Ovary (tissue), 9 donors: Measurements from ENCODE around the gene TTC33. TPM values are rescaled to one million over a fixed set of nuclear protein-coding genes. Genes with fewer than 3 reads are reported as not detected.

ENCODE experiments used
- DNase-seq, 5 donors: peaks; one replicate each; pipeline ENCODE4 v3.0.0-alpha.2; 2019 to 2020
- H3K27ac ChIP-seq, 2 donors: fragments of 200-600 bp; one replicate each; pipeline versions ENCODE4 v1.5.1 to v1.8.0; 2019 to 2022
- H3K27me3 ChIP-seq: fragments of 200-600 bp; one replicate; pipeline ENCODE4 v1.8.0; 2022
- H3K36me3 ChIP-seq: fragments of 200-600 bp; sonication (generic); one replicate; pipeline ENCODE4 v1.5.1; 2019
- H3K4me1 ChIP-seq: one replicate; pipeline ENCODE4 v1.8.1; 2013; ENCODE audit warnings: mild to moderate bottlenecking, moderate library complexity; ENCODE audit not compliant: insufficient read depth
- H3K4me3 ChIP-seq: fragments of 200-600 bp; sonication (generic); one replicate; pipeline ENCODE4 v1.5.1; 2017
- H3K9me3 ChIP-seq, 2 donors: fragments of 200-600 bp in 1 of 2; sonication (generic) in 1 of 2; one replicate each; pipeline versions ENCODE4 v1.5.1 to v1.8.1; 2013 to 2019; ENCODE audit warnings: mild to moderate bottlenecking in 1 of 2, moderate library complexity in 1 of 2
- EP300 ChIP-seq: sonication (generic); formaldehyde crosslinking; IDR thresholded peaks from one replicate; pipeline ENCODE4 v1.6.1; 2017; ENCODE audit warnings: antibody characterized with exemption
- POLR2A ChIP-seq: fragments of 450-650 bp; IDR thresholded peaks from one replicate; pipeline ENCODE4 v1.6.1; 2017; ENCODE audit warnings: antibody characterized with exemption, mild to moderate bottlenecking, moderate library complexity
- WGBS, 3 donors: extraction: QIAGEN DNeasy Blood & Tissue Kit in 1 of 3; methylation state at CpG; one replicate each; pipeline versions ENCODE4 v1.1.5 to v1.1.7; 2013 to 2017; 5-methylcytosine and 5-hydroxymethylcytosine counted together
- intact Hi-C, 4 donors: fragments of 100-400 bp; cut with DNase I; formaldehyde crosslinking; loops; one replicate each; pipeline versions ENCODE4 v1.11.0 to v1.15.1; 2022 to 2023
- polyA plus RNA-seq, 2 donors: library from polyadenylated mRNA; stranded (reverse); fragments of 200-250 nt in 1 of 2; fragments of 350-450 nt in 1 of 2; fragmentation: Illumina TruSeq in 1 of 2; extraction: RNeasy Lipid Tissue Mini Kit (QIAGEN cat#74804) in 1 of 2; gene quantifications; one replicate each; pipeline ENCODE4 v1.2.3, GENCODE V29; 2013 to 2014
- total RNA-seq, 7 donors: library from RNA; depleted of rRNA in 2 of 7; stranded (reverse); fragments of >200 nt in 2 of 7; fragmentation: NEBNext Ultra II Directional in 3 of 7; extraction: Animal tissue kit (Norgen Biotek cat#: 25700) in 3 of 7; gene quantifications; one replicate each; pipeline versions ENCODE4 v1.1.0 to v1.2.4, GENCODE V29; 2016 to 2023
- TF ChIP-seq, protein P1 (sequence below), 3 donors: fragments of 450-650 bp in 2 of 3; fragments of 200-600 bp in 1 of 3; IDR thresholded peaks; one replicate each; pipeline versions ENCODE4 v1.5.1 to v1.8.0; 2016 to 2022; ENCODE audit warnings: antibody characterized with exemption in 3 of 3, mild to moderate bottlenecking in 1 of 3
- donor health status: DM: no; HTN: no; CAD: no; lungs with moderate emphysema.
- donor health status: DM: no; HTN: no; CAD: no.
- donor health status: Bipolar disorder and iron deficiency.
- donor health status: DM: yes; HTN: yes; CAD: no.
- donor health status: DM: no; HTN: no; CAD: no.
- donor health status: DM: yes; HTN: yes; CAD: no.

The TTC33 gene
- total and polyA plus RNA-seq, 9 donors: 10.6 to 26.0 (median 18.8) TPM

- Histone ChIP-seq H3K9me3 (no peaks in the 10 kb centered on the region), H3K36me3 (no peaks in the 10 kb centered on the region), H3K27me3 (no peaks in the 10 kb centered on the region), H3K4me1 (no peaks in the 10 kb centered on the region), H3K27ac (no peak overlapping the region), H3K4me3 (no peak overlapping the region)
- intact Hi-C loops: no loop called here
- TF ChIP-seq POLR2A: no peak
- no peak for TF ChIP-seq EP300
- TF ChIP-seq, protein P1, sequence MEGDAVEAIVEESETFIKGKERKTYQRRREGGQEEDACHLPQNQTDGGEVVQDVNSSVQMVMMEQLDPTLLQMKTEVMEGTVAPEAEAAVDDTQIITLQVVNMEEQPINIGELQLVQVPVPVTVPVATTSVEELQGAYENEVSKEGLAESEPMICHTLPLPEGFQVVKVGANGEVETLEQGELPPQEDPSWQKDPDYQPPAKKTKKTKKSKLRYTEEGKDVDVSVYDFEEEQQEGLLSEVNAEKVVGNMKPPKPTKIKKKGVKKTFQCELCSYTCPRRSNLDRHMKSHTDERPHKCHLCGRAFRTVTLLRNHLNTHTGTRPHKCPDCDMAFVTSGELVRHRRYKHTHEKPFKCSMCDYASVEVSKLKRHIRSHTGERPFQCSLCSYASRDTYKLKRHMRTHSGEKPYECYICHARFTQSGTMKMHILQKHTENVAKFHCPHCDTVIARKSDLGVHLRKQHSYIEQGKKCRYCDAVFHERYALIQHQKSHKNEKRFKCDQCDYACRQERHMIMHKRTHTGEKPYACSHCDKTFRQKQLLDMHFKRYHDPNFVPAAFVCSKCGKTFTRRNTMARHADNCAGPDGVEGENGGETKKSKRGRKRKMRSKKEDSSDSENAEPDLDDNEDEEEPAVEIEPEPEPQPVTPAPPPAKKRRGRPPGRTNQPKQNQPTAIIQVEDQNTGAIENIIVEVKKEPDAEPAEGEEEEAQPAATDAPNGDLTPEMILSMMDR (IDR thresholded peaks at IDR 0.05): no peak
- DNase-seq: no peak
- 67 to 80% (median 77%) methylated on average over 3 of the region's 3 CpGs for WGBS, 3 donors
Measured at GRCh38 chr5:40575921-40576320, 179.8 kb downstream of the TTC33 start.

GRCh38 chr5:40575411-40575810, 180.3 kb downstream of the TTC33 start:
- Histone ChIP-seq H3K27ac (no peak overlapping the region), H3K4me1 (no peaks in the 10 kb centered on the region), H3K9me3 (no peaks in the 10 kb centered on the region), H3K36me3 (no peaks in the 10 kb centered on the region), H3K27me3 (no peaks in the 10 kb centered on the region), H3K4me3 (no peak overlapping the region)
- TF ChIP-seq, protein P1 (IDR thresholded peaks at IDR 0.05): no peak
- TF ChIP-seq POLR2A (no peak), EP300 (no peak)
- no peak for DNase-seq
- WGBS, 3 donors: 73 to 80% (median 79%) methylated on average over 1 of the region's 1 CpG
- intact Hi-C loops: no loop called here

- Histone ChIP-seq H3K4me1 (no peaks in the 10 kb centered on the region), H3K4me3 (no peak overlapping the region), H3K36me3 (no peaks in the 10 kb centered on the region), H3K27me3 (no peaks in the 10 kb centered on the region), H3K27ac (no peak overlapping the region), H3K9me3 (no peaks in the 10 kb centered on the region)
- intact Hi-C loops: no loop called here
- TF ChIP-seq, protein P1 (IDR thresholded peaks at IDR 0.05): no peak
- TF ChIP-seq POLR2A: no peak
- TF ChIP-seq EP300: no peak
- WGBS, 3 donors: 7 to 9% (median 8%) methylated on average over 2 of the region's 2 CpGs
- no peak for DNase-seq
Measured at GRCh38 chr5:40572937-40573336, 182.8 kb downstream of the TTC33 start.

DNA sequence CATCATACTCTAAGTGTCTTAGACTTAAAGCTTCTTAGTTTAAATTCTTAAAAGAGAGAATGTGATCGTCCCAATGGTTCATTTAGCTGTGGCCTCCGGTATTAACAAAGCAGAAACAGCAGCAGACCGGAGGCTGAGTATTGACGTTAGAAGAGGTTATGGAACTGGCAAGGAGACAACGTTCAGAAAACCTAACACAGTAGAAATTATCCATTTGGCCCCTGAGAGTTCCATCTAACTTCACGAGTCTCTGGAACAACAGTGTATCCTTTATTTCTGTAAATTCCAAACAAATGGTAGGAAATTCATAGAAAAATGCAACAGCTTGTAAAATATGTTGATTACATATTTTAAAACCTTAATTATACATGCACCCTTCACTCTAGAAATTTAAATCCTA, 183.4 kb downstream of the TTC33 start:
- Histone ChIP-seq H3K9me3 (no peaks in the 10 kb centered on the region), H3K27me3 (no peaks in the 10 kb centered on the region), H3K4me1 (no peaks in the 10 kb centered on the region), H3K4me3 (no peak overlapping the region), H3K27ac (no peak overlapping the region), H3K36me3 (no peaks in the 10 kb centered on the region)
- 8 to 27% (median 11%) methylated on average over 6 of the region's 6 CpGs for WGBS, 3 donors
- no peak for DNase-seq
- TF ChIP-seq POLR2A (no peak), EP300 (no peak)
- intact Hi-C loops: no loop called here

- 91 to 92% (median 92%) methylated on average over 2 of the region's 2 CpGs for WGBS, 3 donors
- Histone ChIP-seq H3K9me3 (no peaks in the 10 kb centered on the region), H3K4me3 (no peak overlapping the region), H3K4me1 (no peaks in the 10 kb centered on the region), H3K27me3 (no peaks in the 10 kb centered on the region), H3K36me3 (no peaks in the 10 kb centered on the region), H3K27ac (no peak overlapping the region)
- TF ChIP-seq EP300 (no peak), POLR2A (no peak)
- TF ChIP-seq, protein P1 (IDR thresholded peaks at IDR 0.05): no peak
- intact Hi-C loops: no loop called here
- no peak for DNase-seq
Measured at GRCh38 chr5:40571729-40572128, 184.0 kb downstream of the TTC33 start.
